HL-60 (cell line): ENCODE results near the gene C12orf54.

ENCODE experiments used
- CTCF ChIP-seq: IDR thresholded peaks from one replicate; pipeline ENCODE4 v1.5.1; 2011; ENCODE audit warnings: low read length, control low read depth, inconsistent platforms; ENCODE audit not compliant: insufficient read depth
- POLR2AphosphoS5 ChIP-seq: IDR thresholded peaks from 2 replicates; pipeline ENCODE4 v1.6.1; 2012; ENCODE audit warnings: low read depth
- REST ChIP-seq: IDR thresholded peaks from 2 replicates; pipeline ENCODE4 v1.6.1; 2012; ENCODE audit warnings: low read depth; ENCODE audit not compliant: insufficient replicate concordance

DNA sequence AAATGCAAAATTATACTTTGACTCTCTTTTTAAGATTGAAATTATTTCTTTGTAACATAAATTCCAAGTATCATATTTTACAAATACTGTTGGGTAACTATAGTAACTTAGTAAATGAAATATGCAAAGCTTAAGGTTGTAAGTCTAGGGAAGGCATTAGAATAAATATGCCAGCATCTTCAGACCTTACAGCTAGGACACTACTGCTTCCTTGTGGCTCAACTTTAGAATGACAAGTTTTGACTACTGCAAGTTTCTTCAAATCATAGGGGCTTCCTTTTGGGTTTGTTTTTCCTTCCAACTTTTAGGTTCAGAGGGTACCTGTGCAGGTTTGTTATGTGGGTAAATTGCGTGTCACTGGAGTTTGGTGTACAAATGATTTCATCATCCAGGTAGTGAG lies 27.6 kb upstream of the C12orf54 start:
- TF ChIP-seq CTCF (peak; percentile 5), REST (no peak), POLR2AphosphoS5 (no peak)
